Keratinocyte (primary cell): Measurements from ENCODE around the gene ZNF260. TPM values are rescaled to one million over a fixed set of nuclear protein-coding genes. Genes with fewer than 3 reads are reported as not detected.

ENCODE experiments used
- DNase-seq: peaks from one replicate; pipeline ENCODE4 v3.0.0-alpha.2; 2011; ENCODE audit warnings: low read depth, missing footprints, low spot score
- FAIRE-seq: peaks from 2 replicates; lab custom pipeline; 2011; peaks lifted over from hg19 to GRCh38; lab: Jason Lieb, UNC
- H2AFZ ChIP-seq: 2 replicates; pipeline ENCODE4 v1.6.0; 2012; ENCODE audit warnings: low read length, control low read depth, inconsistent platforms; ENCODE audit not compliant: control insufficient read depth
- H3K27ac ChIP-seq: 2 replicates; pipeline ENCODE4 v1.5.1; 2011; ENCODE audit warnings: low read length; ENCODE audit not compliant: control insufficient read depth, insufficient read depth
- H3K27me3 ChIP-seq: 3 replicates; pipeline ENCODE4 v1.6.0; 2011; ENCODE audit warnings: low read length; ENCODE audit not compliant: control insufficient read depth, insufficient read depth; ENCODE audit errors: extremely low read depth
- H3K36me3 ChIP-seq, 2 experiments: 2 replicates in 1 of 2; 3 replicates in 1 of 2; pipeline ENCODE4 v1.5.1; 2011; ENCODE audit warnings: low read length in 2 of 2, mild to moderate bottlenecking in 1 of 2; ENCODE audit not compliant: control insufficient read depth in 2 of 2, insufficient read depth in 2 of 2; ENCODE audit errors: extremely low read depth in 1 of 2
- H3K4me1 ChIP-seq: 3 replicates; pipeline ENCODE4 v1.5.1; 2011; ENCODE audit warnings: low read length; ENCODE audit not compliant: control insufficient read depth, insufficient read depth; ENCODE audit errors: extremely low read depth
- H3K4me2 ChIP-seq: 3 replicates; pipeline ENCODE4 v1.6.0; 2011; ENCODE audit warnings: low read depth, low read length; ENCODE audit not compliant: control insufficient read depth, insufficient read depth; ENCODE audit errors: extremely low read depth
- H3K4me3 ChIP-seq, 3 experiments: fragments of 200-600 bp in 1 of 3; sonication (generic) in 1 of 3; 2 replicates in 2 of 3; 3 replicates in 1 of 3; pipeline ENCODE4 v1.5.1; 2011 to 2016; ENCODE audit warnings: low read length in 3 of 3, mild to moderate bottlenecking in 3 of 3, control low read depth in 2 of 3, inconsistent platforms in 1 of 3, low read depth in 1 of 3, mixed read lengths in 1 of 3, mixed run types in 1 of 3, moderate library complexity in 1 of 3; ENCODE audit not compliant: control insufficient read depth in 2 of 3, insufficient read depth in 2 of 3; ENCODE audit errors: extremely low read depth in 1 of 3
- H3K79me2 ChIP-seq: 2 replicates; pipeline ENCODE4 v1.6.0; 2012; ENCODE audit warnings: low read length; ENCODE audit not compliant: control insufficient read depth, insufficient read depth
- H3K9ac ChIP-seq: 3 replicates; pipeline ENCODE4 v1.6.0; 2011; ENCODE audit warnings: low read length; ENCODE audit not compliant: control insufficient read depth, insufficient read depth; ENCODE audit errors: extremely low read depth
- H3K9me1 ChIP-seq: 3 replicates; pipeline ENCODE4 v1.6.0; 2011; ENCODE audit warnings: low read length; ENCODE audit not compliant: control insufficient read depth, insufficient read depth; ENCODE audit errors: extremely low read depth
- H3K9me3 ChIP-seq: 2 replicates; pipeline ENCODE4 v1.5.1; 2012; ENCODE audit warnings: low read depth, low read length; ENCODE audit not compliant: control insufficient read depth
- H4K20me1 ChIP-seq: 3 replicates; pipeline ENCODE4 v1.6.0; 2011; ENCODE audit warnings: low read length; ENCODE audit not compliant: control insufficient read depth, insufficient read depth; ENCODE audit errors: extremely low read depth
- EZH2 ChIP-seq: IDR thresholded peaks from one replicate; pipeline ENCODE4 v1.6.1; 2012; ENCODE audit warnings: inconsistent platforms, mild to moderate bottlenecking, low read length, moderate library complexity
- dilution Hi-C: fragments of 300-500 bp; cut with MboI; formaldehyde crosslinking; loops from one replicate; pipeline ENCODE4 v1.7.0; 2020; ENCODE audit warnings: low sequenced_read_pairs; ENCODE audit not compliant: extremely low pct_ligation_motif_present
- polyA plus RNA-seq, 5 experiments: library from polyadenylated mRNA; depleted of rRNA in 3 of 5; stranded (reverse) in 3 of 5; stranded (forward) in 1 of 5; unstranded in 1 of 5; fragments of >200 nt; gene quantifications; 1 replicate in 1 of 5; 2 replicates in 3 of 5; 3 replicates in 1 of 5; pipeline versions ENCODE4 v1.2.1 to v1.2.3, GENCODE V29; 2011 to 2012; ENCODE audit warnings: missing spikeins in 2 of 5, low read depth in 1 of 5, low replicate concordance in 1 of 5
- TF ChIP-seq, protein P1 (sequence below), 3 experiments: IDR thresholded peaks in 1 of 3; conservative IDR thresholded peaks in 1 of 3; optimal IDR thresholded peaks in 1 of 3; 2 replicates in 2 of 3; 3 replicates in 1 of 3; pipeline versions ENCODE3 to v1.5.1; 2011; ENCODE audit warnings: low read length in 3 of 3, mild to moderate bottlenecking in 3 of 3, moderate library complexity in 2 of 3, control low read depth in 1 of 3, inconsistent platforms in 1 of 3; ENCODE audit not compliant: insufficient read depth in 2 of 3; ENCODE audit errors: extremely low read depth in 1 of 3

The ZNF260 gene
- polyA plus RNA-seq, 1 donor (not counting 4 experiments of a cell fraction or from before 2014, with no cell fraction given): 11.3 TPM

DNA sequence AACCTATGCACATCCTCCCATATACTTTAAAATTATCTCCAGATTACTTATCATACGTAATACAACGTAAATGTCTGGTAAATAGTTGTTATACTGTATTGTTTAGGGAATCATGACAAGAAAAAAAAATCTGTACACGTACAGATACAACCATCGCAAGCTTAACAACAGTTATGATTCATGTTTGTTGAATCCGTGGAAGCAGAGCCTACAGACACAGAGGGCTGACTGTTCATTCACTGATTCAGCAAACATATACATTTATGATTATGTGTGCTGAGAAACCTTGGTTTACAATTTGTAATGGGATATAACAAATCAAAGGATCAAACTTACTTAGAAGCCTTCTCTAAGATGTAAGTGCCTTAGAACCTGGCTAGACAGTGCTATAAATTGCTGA, 1.5 kb downstream of the ZNF260 start:
- DNase-seq (no peak), FAIRE-seq (peak; percentile 48)
- Histone ChIP-seq H3K79me2 (peaks cover 43% of the 10 kb centered on the region), H3K4me1 (peaks cover 6% of the 10 kb centered on the region), H3K9ac (no peak overlapping the region), H2AFZ (no peak overlapping the region), H3K27me3 (no peaks in the 10 kb centered on the region), H3K4me3 (peak overlapping the region in 2 of 3 experiments; percentile 83 to 85), H3K27ac (peak overlapping the region; percentile 6), H3K36me3 (peaks cover 5 to 7% of the 10 kb centered on the region in 2 experiments), H3K9me1 (no peaks in the 10 kb centered on the region), H3K9me3 (no peaks in the 10 kb centered on the region), H4K20me1 (no peaks in the 10 kb centered on the region), H3K4me2 (peak overlapping the region; percentile 98)
- dilution Hi-C loops: no loop called here
- TF ChIP-seq EZH2: no peak
- TF ChIP-seq, protein P1, sequence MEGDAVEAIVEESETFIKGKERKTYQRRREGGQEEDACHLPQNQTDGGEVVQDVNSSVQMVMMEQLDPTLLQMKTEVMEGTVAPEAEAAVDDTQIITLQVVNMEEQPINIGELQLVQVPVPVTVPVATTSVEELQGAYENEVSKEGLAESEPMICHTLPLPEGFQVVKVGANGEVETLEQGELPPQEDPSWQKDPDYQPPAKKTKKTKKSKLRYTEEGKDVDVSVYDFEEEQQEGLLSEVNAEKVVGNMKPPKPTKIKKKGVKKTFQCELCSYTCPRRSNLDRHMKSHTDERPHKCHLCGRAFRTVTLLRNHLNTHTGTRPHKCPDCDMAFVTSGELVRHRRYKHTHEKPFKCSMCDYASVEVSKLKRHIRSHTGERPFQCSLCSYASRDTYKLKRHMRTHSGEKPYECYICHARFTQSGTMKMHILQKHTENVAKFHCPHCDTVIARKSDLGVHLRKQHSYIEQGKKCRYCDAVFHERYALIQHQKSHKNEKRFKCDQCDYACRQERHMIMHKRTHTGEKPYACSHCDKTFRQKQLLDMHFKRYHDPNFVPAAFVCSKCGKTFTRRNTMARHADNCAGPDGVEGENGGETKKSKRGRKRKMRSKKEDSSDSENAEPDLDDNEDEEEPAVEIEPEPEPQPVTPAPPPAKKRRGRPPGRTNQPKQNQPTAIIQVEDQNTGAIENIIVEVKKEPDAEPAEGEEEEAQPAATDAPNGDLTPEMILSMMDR (optimal IDR thresholded peaks at IDR 0.05 in 1 of 3, IDR thresholded peaks at IDR 0.05 in 1 of 3, conservative IDR thresholded peaks at IDR 0.05 in 1 of 3; ENCODE audit: extremely low read depth in 1 of 3, insufficient read depth in 2 of 3, low read length in 3 of 3): no peak

DNA sequence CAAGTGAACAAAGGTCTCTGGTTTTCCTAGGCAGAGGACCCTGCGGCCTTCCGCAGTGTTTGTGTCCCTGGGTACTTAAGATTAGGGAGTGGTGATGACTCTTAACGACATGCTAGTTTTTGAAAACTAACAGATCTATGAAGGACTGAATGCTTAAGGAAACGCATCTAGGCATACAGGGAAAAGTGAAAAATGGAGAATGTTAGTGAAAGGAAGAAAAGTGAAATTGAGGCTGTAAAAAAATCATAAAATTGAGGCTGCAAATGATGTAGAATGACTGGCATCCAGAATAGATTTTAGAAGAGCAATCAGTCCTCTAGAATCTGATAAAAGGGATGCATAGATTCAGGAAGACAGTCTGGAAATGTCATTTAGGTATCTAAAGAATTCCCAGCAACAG, 3.5 kb downstream of the ZNF260 start:
- Histone ChIP-seq H3K9ac (no peak overlapping the region), H3K27ac (no peak overlapping the region), H3K9me1 (no peaks in the 10 kb centered on the region), H3K4me1 (peaks cover 6% of the 10 kb centered on the region), H3K4me3 (no peak overlapping the region), H3K79me2 (peaks cover 43% of the 10 kb centered on the region), H3K27me3 (no peaks in the 10 kb centered on the region), H3K9me3 (peaks cover 2% of the 10 kb centered on the region), H4K20me1 (no peaks in the 10 kb centered on the region), H2AFZ (no peak overlapping the region), H3K4me2 (no peak overlapping the region), H3K36me3 (peaks cover 5 to 7% of the 10 kb centered on the region in 2 experiments)
- TF ChIP-seq, protein P1 (optimal IDR thresholded peaks at IDR 0.05 in 1 of 3, IDR thresholded peaks at IDR 0.05 in 1 of 3, conservative IDR thresholded peaks at IDR 0.05 in 1 of 3; ENCODE audit: extremely low read depth in 1 of 3, insufficient read depth in 2 of 3, low read length in 3 of 3): no peak
- TF ChIP-seq EZH2: no peak
- DNase-seq (no peak), FAIRE-seq (no peak)
- dilution Hi-C loops: no loop called here
